GM12873 (cell line): Measurements from ENCODE around the gene TBC1D7.

ENCODE experiments used
- CTCF ChIP-seq: IDR thresholded peaks from 2 replicates; pipeline ENCODE4 v1.5.1; 2012; ENCODE audit warnings: low read depth, mild to moderate bottlenecking, moderate library complexity, low read length, control low read depth; ENCODE audit not compliant: insufficient read depth; ENCODE audit errors: missing control alignments

Gene TBC1D7

GRCh38 chr6:13365320-13365719 lies 37.0 kb upstream of the TBC1D7 start:
- no peak for TF ChIP-seq CTCF

- TF ChIP-seq CTCF = no peak
Observed at GRCh38 chr6:13364842-13365241, 36.5 kb upstream of the TBC1D7 start.

GRCh38 chr6:13362412-13362811 lies 34.1 kb upstream of the TBC1D7 start:
- TF ChIP-seq CTCF = no peak

GRCh38 chr6:13360671-13361540 lies 32.6 kb upstream of the TBC1D7 start:
- TF ChIP-seq CTCF = no peak

- no peak for TF ChIP-seq CTCF
Observed at GRCh38 chr6:13359287-13359686, 30.9 kb upstream of the TBC1D7 start.

- TF ChIP-seq CTCF = no peak
Observed at GRCh38 chr6:13358511-13358910, 30.2 kb upstream of the TBC1D7 start.

GRCh38 chr6:13357551-13358075 lies 29.3 kb upstream of the TBC1D7 start:
- no peak for TF ChIP-seq CTCF
